ENCODE measurements around the gene PTGES2. TPM values are rescaled to one million over a fixed set of nuclear protein-coding genes. Genes with fewer than 3 reads are reported as not detected.
"Not testable (repeated sequence)": the region's sequence is repeated elsewhere in the genome, so short reads cannot be mapped to it uniquely, and the experiment has no call there.

The PTGES2 gene
- total RNA-seq, 1 donor from 2014 or later = 80.0 TPM

- DNase-seq (ENCODE audit: low read depth) = no peak
These were observed 39.1 kb downstream of the PTGES2 start for GRCh38 chr9:128088253-128088945.

- DNase-seq (ENCODE audit: low read depth) = no peak
These were observed 40.3 kb downstream of the PTGES2 start for GRCh38 chr9:128087262-128087661.

GRCh38 chr9:128085943-128086342 is 41.6 kb downstream of the PTGES2 start:
- no peak for DNase-seq (ENCODE audit: low read depth)

- DNase-seq (ENCODE audit: low read depth) = no peak
These were observed 42.8 kb downstream of the PTGES2 start for GRCh38 chr9:128084746-128085145.

GRCh38 chr9:128082151-128082550 is 45.4 kb downstream of the PTGES2 start:
- DNase-seq (ENCODE audit: low read depth) = peak; percentile 69

- peak; percentile 61 for DNase-seq (ENCODE audit: low read depth)
These were observed 46.5 kb downstream of the PTGES2 start for GRCh38 chr9:128081056-128081455.

- no peak for DNase-seq (ENCODE audit: low read depth)
These were observed 47.3 kb downstream of the PTGES2 start for GRCh38 chr9:128080206-128080605.

GRCh38 chr9:128078504-128079434 is 48.8 kb downstream of the PTGES2 start:
- peak; percentile 55 for DNase-seq (ENCODE audit: low read depth)

- no peak for DNase-seq (ENCODE audit: low read depth)
These were observed 49.6 kb downstream of the PTGES2 start for GRCh38 chr9:128077847-128078503.

- no peak for DNase-seq (ENCODE audit: low read depth)
These were observed 54.2 kb downstream of the PTGES2 start for GRCh38 chr9:128073253-128073886.

- peak; percentile 63 for DNase-seq (ENCODE audit: low read depth)
These were observed 55.1 kb downstream of the PTGES2 start for GRCh38 chr9:128072144-128073021.

GRCh38 chr9:128071475-128071874 is 56.1 kb downstream of the PTGES2 start:
- not testable (repeated sequence) for DNase-seq (ENCODE audit: low read depth)

GRCh38 chr9:128070874-128071273 is 56.7 kb downstream of the PTGES2 start:
- DNase-seq (ENCODE audit: low read depth) = no peak

Other genes with a start within 250 kb of the PTGES2 start
- gene ST6GALNAC6, start 228.1 kb downstream of the PTGES2 start, total RNA-seq = 23.1 and 30.5 TPM in 2 replicates
- 31.8 and 33.0 TPM in 2 replicates for gene ST6GALNAC4, start 210.7 kb downstream of the PTGES2 start, total RNA-seq
- 0.65 and 2.1 TPM in 2 replicates for gene PIP5KL1, start 197.0 kb downstream of the PTGES2 start, total RNA-seq
- 6.4 and 7.1 TPM in 2 replicates for gene DPM2, start 189.9 kb downstream of the PTGES2 start, total RNA-seq
- 5.0 and 39.1 TPM in 2 replicates for gene EEIG1, start 146.7 kb downstream of the PTGES2 start, total RNA-seq
- gene NAIF1, start 60.4 kb downstream of the PTGES2 start, total RNA-seq = 7.6 and 13.5 TPM in 2 replicates
- 9.8 and 12.3 TPM in 2 replicates for gene SLC25A25, start 59.5 kb downstream of the PTGES2 start, total RNA-seq
- gene LCN2, start 21.7 kb upstream of the PTGES2 start, total RNA-seq = 23.6 and 38.2 TPM in 2 replicates
- gene BBLN, start 32.5 kb upstream of the PTGES2 start, total RNA-seq = 60.3 and 79.9 TPM in 2 replicates
- gene CIZ1, start 63.8 kb upstream of the PTGES2 start, total RNA-seq = 10.9 and 38.1 TPM in 2 replicates
- gene DNM1, start 75.7 kb upstream of the PTGES2 start, total RNA-seq = 9.2 and 33.5 TPM in 2 replicates
- 47.9 and 89.6 TPM in 2 replicates for gene GOLGA2, start 148.3 kb upstream of the PTGES2 start, total RNA-seq
- 15.5 and 22.6 TPM in 2 replicates for gene SWI5, start 148.5 kb upstream of the PTGES2 start, total RNA-seq
- gene TRUB2, start 194.7 kb upstream of the PTGES2 start, total RNA-seq = 15.2 and 17.4 TPM in 2 replicates
- 35.5 and 38.2 TPM in 2 replicates for gene COQ4, start 195.1 kb upstream of the PTGES2 start, total RNA-seq
- 27.6 and 47.5 TPM in 2 replicates for gene SLC27A4, start 212.8 kb upstream of the PTGES2 start, total RNA-seq
- 21.9 and 43.7 TPM in 2 replicates for gene URM1, start 243.6 kb upstream of the PTGES2 start, total RNA-seq

Data from renal cortical epithelial cell (primary cell).